Gastroesophageal sphincter (tissue), 3 donors: ENCODE measurements around the gene KCTD2.

Experiments
- POLR2A ChIP-seq, 2 donors: fragments of 450-650 bp; IDR thresholded peaks; one replicate each; pipeline ENCODE4 v1.6.1; 2017; ENCODE audit warnings: antibody characterized with exemption in 2 of 2, mild to moderate bottlenecking in 2 of 2, moderate library complexity in 1 of 2
- POLR2AphosphoS5 ChIP-seq: sonication (generic); formaldehyde crosslinking; IDR thresholded peaks from one replicate; pipeline ENCODE4 v1.6.1; 2017; ENCODE audit warnings: antibody characterized with exemption
- TF ChIP-seq, protein P1 (sequence below), 4 experiments: fragments of 200-600 bp in 2 of 4; fragments of 450-650 bp in 2 of 4; sonication (generic) in 1 of 4; IDR thresholded peaks; one replicate each; pipeline ENCODE4 v1.5.1; 2017 to 2019; ENCODE audit warnings: antibody characterized with exemption in 4 of 4, mild to moderate bottlenecking in 2 of 4, moderate library complexity in 2 of 4

DNA sequence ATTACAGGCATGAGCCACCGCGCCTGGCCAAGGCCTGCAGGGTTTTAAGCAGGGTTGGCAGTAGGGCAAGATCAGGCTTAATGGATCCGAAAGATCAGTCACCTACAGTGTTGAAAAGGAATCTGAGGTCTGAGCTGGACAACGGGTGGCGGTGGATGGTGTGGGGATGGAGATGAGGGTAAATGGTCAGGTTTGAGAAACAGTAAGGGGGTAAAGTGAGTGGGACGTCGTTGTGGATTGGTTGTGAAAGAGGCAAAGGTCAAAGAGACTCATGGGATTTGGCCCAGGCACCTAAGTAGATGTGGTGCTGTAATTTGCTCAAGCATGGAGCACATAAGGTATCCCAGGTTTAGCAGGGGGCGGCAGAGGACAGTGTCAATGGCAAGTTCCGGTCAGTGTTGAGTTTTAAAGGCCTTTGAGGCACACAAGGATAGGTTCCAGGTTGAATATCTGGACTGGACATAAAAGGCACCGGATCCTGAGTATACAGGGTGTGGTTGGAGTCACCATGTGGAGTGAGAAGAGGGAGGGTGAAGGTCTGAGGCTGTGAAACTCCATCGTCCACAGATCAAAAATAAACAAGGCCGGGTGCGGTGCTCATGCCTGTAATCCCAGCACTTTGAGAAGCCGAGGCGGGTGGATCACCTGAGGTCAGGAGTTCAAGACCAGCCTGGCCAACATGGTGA, 39.6 kb downstream of the KCTD2 start:
- TF ChIP-seq, protein P1, sequence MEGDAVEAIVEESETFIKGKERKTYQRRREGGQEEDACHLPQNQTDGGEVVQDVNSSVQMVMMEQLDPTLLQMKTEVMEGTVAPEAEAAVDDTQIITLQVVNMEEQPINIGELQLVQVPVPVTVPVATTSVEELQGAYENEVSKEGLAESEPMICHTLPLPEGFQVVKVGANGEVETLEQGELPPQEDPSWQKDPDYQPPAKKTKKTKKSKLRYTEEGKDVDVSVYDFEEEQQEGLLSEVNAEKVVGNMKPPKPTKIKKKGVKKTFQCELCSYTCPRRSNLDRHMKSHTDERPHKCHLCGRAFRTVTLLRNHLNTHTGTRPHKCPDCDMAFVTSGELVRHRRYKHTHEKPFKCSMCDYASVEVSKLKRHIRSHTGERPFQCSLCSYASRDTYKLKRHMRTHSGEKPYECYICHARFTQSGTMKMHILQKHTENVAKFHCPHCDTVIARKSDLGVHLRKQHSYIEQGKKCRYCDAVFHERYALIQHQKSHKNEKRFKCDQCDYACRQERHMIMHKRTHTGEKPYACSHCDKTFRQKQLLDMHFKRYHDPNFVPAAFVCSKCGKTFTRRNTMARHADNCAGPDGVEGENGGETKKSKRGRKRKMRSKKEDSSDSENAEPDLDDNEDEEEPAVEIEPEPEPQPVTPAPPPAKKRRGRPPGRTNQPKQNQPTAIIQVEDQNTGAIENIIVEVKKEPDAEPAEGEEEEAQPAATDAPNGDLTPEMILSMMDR (IDR thresholded peaks at IDR 0.05), result no peak
- TF ChIP-seq POLR2AphosphoS5, result no peak
- TF ChIP-seq POLR2A (IDR thresholded peaks at IDR 0.05), result no peak
